HepG2 (cell line): ENCODE data around the gene THADA. TPM values are rescaled to one million over a fixed set of nuclear protein-coding genes. Genes with fewer than 3 reads are reported as not detected.

Source experiments
- CBX5 ChIP-seq: sonication (generic); formaldehyde crosslinking; IDR thresholded peaks from 2 replicates; pipeline ENCODE4 v1.4.0; 2020; ENCODE audit warnings: missing genetic modification reagents, borderline replicate concordance
- CEBPB ChIP-seq: IDR thresholded peaks from 2 replicates; pipeline ENCODE4 v1.6.1; 2011; ENCODE audit warnings: low read depth, low read length, improper control_type of control experiment, borderline replicate concordance
- HCFC1 ChIP-seq: fragments of 150-350 bp; IDR thresholded peaks from 2 replicates; pipeline ENCODE4 v1.6.1; 2014; ENCODE audit warnings: low read depth, low read length
- IKZF1 ChIP-seq: fragments of 450-650 bp; IDR thresholded peaks from 2 replicates; pipeline ENCODE4 v1.7.1; 2016
- JDP2 ChIP-seq: sonication (generic); formaldehyde crosslinking; IDR thresholded peaks from 2 replicates; pipeline ENCODE4 v1.8.1; 2022; ENCODE audit warnings: missing genetic modification reagents, borderline replicate concordance
- KAT8 ChIP-seq: IDR thresholded peaks from 2 replicates; pipeline ENCODE4 v1.6.1; 2016; ENCODE audit warnings: missing genetic modification reagents, missing compliant biosample characterization
- MAFK ChIP-seq, 2 experiments: IDR thresholded peaks in 1 of 2; conservative IDR thresholded peaks in 1 of 2; 2 replicates each; pipeline ENCODE4 v1.6.1; 2011; ENCODE audit warnings: improper control_type of control experiment in 2 of 2, low read length in 2 of 2
- REXO4 ChIP-seq: sonication (generic); formaldehyde crosslinking; IDR thresholded peaks from 2 replicates; pipeline ENCODE4 v1.8.0; 2022; ENCODE audit warnings: missing genetic modification reagents, mild to moderate bottlenecking, borderline replicate concordance
- RORA ChIP-seq: sonication (generic); formaldehyde crosslinking; IDR thresholded peaks from 2 replicates; pipeline ENCODE4 v1.5.0; 2020; ENCODE audit warnings: mild to moderate bottlenecking, missing genetic modification reagents, moderate library complexity
- SAFB2 ChIP-seq: sonication (generic); formaldehyde crosslinking; IDR thresholded peaks from 2 replicates; pipeline ENCODE4 v1.5.1; 2020; ENCODE audit warnings: missing genetic modification reagents, low read depth, mild to moderate bottlenecking, borderline replicate concordance
- ZNF20 ChIP-seq: sonication (generic); formaldehyde crosslinking; IDR thresholded peaks from 2 replicates; pipeline ENCODE4 v1.4.0; 2020; ENCODE audit warnings: mild to moderate bottlenecking, moderate library complexity, missing genetic modification reagents
- ZNF431 ChIP-seq: sonication (generic); formaldehyde crosslinking; IDR thresholded peaks from 2 replicates; pipeline ENCODE4 v1.9.0; 2022; ENCODE audit warnings: missing genetic modification reagents, low read depth, mild to moderate bottlenecking, borderline replicate concordance
- ZNF546 ChIP-seq: sonication (generic); formaldehyde crosslinking; conservative IDR thresholded peaks from 2 replicates; pipeline ENCODE4 v1.8.1; 2023; ENCODE audit warnings: mild to moderate bottlenecking, missing genetic modification reagents
- ZNF616 ChIP-seq: sonication (generic); formaldehyde crosslinking; IDR thresholded peaks from 2 replicates; pipeline ENCODE4 v1.5.0; 2020; ENCODE audit warnings: low read depth, mild to moderate bottlenecking, missing genetic modification reagents
- ZNF703 ChIP-seq: sonication (generic); formaldehyde crosslinking; IDR thresholded peaks from 2 replicates; pipeline ENCODE4 v1.5.1; 2020; ENCODE audit warnings: missing genetic modification reagents, mild to moderate bottlenecking, moderate library complexity, borderline replicate concordance
- ZNF724P ChIP-seq: sonication (generic); formaldehyde crosslinking; IDR thresholded peaks from 2 replicates; pipeline ENCODE4 v1.8.0; 2022; ENCODE audit warnings: missing genetic modification reagents, borderline replicate concordance
- polyA plus RNA-seq, 8 experiments: library from polyadenylated mRNA; depleted of rRNA in 3 of 8; stranded (reverse) in 7 of 8; unstranded in 1 of 8; fragments of >200 nt; fragmentation: Illumina TruSeq in 4 of 8; extraction: Trizol in 4 of 8; gene quantifications; 2 replicates each; pipeline versions ENCODE4 v1.2.1 to v1.2.3, GENCODE V29; 2011 to 2016; ENCODE audit warnings: low read depth in 4 of 8, missing spikeins in 1 of 8, mixed read lengths in 1 of 8; ENCODE audit not compliant: insufficient read depth in 1 of 8
- total RNA-seq, 5 experiments: library from RNA; depleted of rRNA; stranded (reverse); fragments of >200 nt; fragmentation: Illumina TruSeq; extraction: Trizol; gene quantifications; 2 replicates each; pipeline ENCODE4 v1.2.3, GENCODE V29; 2016; ENCODE audit warnings: low read depth in 1 of 5
- TF ChIP-seq, protein P1 (sequence below): sonication (generic); formaldehyde crosslinking; IDR thresholded peaks from 2 replicates; pipeline ENCODE4 v1.4.0; 2020; ENCODE audit warnings: missing genetic modification reagents
- TF ChIP-seq, protein P2 (sequence below): sonication (generic); formaldehyde crosslinking; IDR thresholded peaks from 2 replicates; pipeline ENCODE4 v1.4.0; 2020; ENCODE audit warnings: mild to moderate bottlenecking, missing genetic modification reagents
- TF ChIP-seq, protein P3 (sequence below): sonication (generic); formaldehyde crosslinking; IDR thresholded peaks from 2 replicates; pipeline ENCODE4 v1.4.0; 2020; ENCODE audit warnings: missing genetic modification reagents
- TF ChIP-seq, protein P4 (sequence below): sonication (generic); formaldehyde crosslinking; conservative IDR thresholded peaks from 2 replicates; pipeline ENCODE4 v1.8.0; 2022; ENCODE audit warnings: low read depth, missing genetic modification reagents

THADA gene
- total and polyA plus RNA-seq, 2 of the 13 experiments (the other 11 are each of a cell fraction or from before 2014, with no cell fraction given): 12.7 to 21.7 TPM

DNA sequence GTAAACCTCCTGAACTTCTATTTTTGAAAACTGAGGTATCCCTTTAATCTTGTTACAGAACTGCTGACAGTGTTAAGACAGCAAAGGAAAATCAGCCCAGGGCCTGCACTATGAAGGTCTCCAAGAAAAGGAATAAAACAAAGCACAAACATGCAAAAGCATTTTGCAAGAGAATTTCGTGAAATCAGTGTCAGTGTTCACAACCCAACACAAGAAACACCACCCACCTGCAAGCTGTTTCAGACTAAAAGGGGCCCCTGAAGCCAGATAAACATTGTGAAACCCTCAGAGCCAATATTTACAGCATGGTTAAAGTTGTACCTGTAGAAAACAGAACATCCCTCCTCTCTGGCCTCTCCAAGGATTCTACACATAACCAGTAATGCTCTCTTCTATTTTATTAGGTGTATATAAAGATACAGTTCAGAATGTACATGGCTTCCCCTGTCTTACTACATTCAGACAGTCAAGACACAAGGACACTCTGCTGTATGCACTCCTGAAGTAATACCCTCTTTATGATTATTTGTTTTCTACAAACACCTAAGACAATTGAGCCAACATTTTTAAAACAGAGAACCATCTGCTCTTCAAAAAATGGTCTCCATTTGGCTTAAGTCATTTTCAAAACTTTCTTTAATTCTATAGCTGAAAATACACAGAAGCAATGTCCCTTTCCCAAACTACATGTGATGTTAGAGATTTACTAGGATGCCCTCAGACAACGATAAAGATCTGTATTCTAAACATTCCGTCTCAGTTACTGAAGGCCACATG lies 219.9 kb downstream of the THADA start (continued):
- no peak for TF ChIP-seq MAFK (conservative IDR thresholded peaks at IDR 0.05 in 1 of 2, IDR thresholded peaks at IDR 0.05 in 1 of 2; ENCODE audit: low read length in 2 of 2)
- no peak for TF ChIP-seq ZNF546 (CRISPR knock-in tag)
- TF ChIP-seq CBX5 (CRISPR knock-in tag): peak; percentile 92; the same call in 1 of the 2 replicates
- no peak; the same call in 1 of the 2 replicates for TF ChIP-seq JDP2 (CRISPR knock-in tag)
- TF ChIP-seq KAT8: peak; percentile 86
- TF ChIP-seq RORA (CRISPR knock-in tag): peak; percentile 88; the same call in 1 of the 2 replicates
- TF ChIP-seq, protein P1, sequence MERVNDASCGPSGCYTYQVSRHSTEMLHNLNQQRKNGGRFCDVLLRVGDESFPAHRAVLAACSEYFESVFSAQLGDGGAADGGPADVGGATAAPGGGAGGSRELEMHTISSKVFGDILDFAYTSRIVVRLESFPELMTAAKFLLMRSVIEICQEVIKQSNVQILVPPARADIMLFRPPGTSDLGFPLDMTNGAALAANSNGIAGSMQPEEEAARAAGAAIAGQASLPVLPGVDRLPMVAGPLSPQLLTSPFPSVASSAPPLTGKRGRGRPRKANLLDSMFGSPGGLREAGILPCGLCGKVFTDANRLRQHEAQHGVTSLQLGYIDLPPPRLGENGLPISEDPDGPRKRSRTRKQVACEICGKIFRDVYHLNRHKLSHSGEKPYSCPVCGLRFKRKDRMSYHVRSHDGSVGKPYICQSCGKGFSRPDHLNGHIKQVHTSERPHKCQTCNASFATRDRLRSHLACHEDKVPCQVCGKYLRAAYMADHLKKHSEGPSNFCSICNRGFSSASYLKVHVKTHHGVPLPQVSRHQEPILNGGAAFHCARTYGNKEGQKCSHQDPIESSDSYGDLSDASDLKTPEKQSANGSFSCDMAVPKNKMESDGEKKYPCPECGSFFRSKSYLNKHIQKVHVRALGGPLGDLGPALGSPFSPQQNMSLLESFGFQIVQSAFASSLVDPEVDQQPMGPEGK: peak; percentile 94
- TF ChIP-seq ZNF431: no peak; the same call in 1 of the 2 replicates
- TF ChIP-seq, protein P2, sequence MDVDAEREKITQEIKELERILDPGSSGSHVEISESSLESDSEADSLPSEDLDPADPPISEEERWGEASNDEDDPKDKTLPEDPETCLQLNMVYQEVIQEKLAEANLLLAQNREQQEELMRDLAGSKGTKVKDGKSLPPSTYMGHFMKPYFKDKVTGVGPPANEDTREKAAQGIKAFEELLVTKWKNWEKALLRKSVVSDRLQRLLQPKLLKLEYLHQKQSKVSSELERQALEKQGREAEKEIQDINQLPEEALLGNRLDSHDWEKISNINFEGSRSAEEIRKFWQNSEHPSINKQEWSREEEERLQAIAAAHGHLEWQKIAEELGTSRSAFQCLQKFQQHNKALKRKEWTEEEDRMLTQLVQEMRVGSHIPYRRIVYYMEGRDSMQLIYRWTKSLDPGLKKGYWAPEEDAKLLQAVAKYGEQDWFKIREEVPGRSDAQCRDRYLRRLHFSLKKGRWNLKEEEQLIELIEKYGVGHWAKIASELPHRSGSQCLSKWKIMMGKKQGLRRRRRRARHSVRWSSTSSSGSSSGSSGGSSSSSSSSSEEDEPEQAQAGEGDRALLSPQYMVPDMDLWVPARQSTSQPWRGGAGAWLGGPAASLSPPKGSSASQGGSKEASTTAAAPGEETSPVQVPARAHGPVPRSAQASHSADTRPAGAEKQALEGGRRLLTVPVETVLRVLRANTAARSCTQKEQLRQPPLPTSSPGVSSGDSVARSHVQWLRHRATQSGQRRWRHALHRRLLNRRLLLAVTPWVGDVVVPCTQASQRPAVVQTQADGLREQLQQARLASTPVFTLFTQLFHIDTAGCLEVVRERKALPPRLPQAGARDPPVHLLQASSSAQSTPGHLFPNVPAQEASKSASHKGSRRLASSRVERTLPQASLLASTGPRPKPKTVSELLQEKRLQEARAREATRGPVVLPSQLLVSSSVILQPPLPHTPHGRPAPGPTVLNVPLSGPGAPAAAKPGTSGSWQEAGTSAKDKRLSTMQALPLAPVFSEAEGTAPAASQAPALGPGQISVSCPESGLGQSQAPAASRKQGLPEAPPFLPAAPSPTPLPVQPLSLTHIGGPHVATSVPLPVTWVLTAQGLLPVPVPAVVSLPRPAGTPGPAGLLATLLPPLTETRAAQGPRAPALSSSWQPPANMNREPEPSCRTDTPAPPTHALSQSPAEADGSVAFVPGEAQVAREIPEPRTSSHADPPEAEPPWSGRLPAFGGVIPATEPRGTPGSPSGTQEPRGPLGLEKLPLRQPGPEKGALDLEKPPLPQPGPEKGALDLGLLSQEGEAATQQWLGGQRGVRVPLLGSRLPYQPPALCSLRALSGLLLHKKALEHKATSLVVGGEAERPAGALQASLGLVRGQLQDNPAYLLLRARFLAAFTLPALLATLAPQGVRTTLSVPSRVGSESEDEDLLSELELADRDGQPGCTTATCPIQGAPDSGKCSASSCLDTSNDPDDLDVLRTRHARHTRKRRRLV (CRISPR knock-in tag): peak; percentile 67; the same call in 1 of the 2 replicates
- TF ChIP-seq SAFB2: no peak; the same call in 1 of the 2 replicates
- TF ChIP-seq CEBPB: peak; percentile 90
- TF ChIP-seq, protein P3, sequence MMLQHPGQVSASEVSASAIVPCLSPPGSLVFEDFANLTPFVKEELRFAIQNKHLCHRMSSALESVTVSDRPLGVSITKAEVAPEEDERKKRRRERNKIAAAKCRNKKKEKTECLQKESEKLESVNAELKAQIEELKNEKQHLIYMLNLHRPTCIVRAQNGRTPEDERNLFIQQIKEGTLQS (CRISPR knock-in tag): 0 out of 2 replicates have a peak, but pooled peaks have one; percentile 13
- no peak for TF ChIP-seq ZNF616 (CRISPR knock-in tag)
- no peak for TF ChIP-seq HCFC1
- TF ChIP-seq ZNF703 (CRISPR knock-in tag): no peak
- TF ChIP-seq ZNF20 (CRISPR knock-in tag): 0 out of 2 replicates have a peak, but pooled peaks have one; percentile 18
- no peak for TF ChIP-seq ZNF724P (CRISPR knock-in tag)
- no peak for TF ChIP-seq IKZF1
- TF ChIP-seq, protein P4, sequence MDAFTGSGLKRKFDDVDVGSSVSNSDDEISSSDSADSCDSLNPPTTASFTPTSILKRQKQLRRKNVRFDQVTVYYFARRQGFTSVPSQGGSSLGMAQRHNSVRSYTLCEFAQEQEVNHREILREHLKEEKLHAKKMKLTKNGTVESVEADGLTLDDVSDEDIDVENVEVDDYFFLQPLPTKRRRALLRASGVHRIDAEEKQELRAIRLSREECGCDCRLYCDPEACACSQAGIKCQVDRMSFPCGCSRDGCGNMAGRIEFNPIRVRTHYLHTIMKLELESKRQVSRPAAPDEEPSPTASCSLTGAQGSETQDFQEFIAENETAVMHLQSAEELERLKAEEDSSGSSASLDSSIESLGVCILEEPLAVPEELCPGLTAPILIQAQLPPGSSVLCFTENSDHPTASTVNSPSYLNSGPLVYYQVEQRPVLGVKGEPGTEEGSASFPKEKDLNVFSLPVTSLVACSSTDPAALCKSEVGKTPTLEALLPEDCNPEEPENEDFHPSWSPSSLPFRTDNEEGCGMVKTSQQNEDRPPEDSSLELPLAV (CRISPR knock-in tag): no peak
- TF ChIP-seq REXO4: no peak
